DMS53 treated with DMSO at 0.1 percent for 48 hours (cell line): ENCODE measurements around the gene DAPK2.
"Not testable (repeated sequence)": the region's sequence is repeated elsewhere in the genome, so short reads cannot be mapped to it uniquely, and the experiment has no call there.

Experiments
- DNase-seq: peaks from one replicate; lab custom pipeline; 2025; ENCODE audit not compliant: unreplicated experiment; lab: John Stamatoyannopoulos, UW

Gene DAPK2

DNA sequence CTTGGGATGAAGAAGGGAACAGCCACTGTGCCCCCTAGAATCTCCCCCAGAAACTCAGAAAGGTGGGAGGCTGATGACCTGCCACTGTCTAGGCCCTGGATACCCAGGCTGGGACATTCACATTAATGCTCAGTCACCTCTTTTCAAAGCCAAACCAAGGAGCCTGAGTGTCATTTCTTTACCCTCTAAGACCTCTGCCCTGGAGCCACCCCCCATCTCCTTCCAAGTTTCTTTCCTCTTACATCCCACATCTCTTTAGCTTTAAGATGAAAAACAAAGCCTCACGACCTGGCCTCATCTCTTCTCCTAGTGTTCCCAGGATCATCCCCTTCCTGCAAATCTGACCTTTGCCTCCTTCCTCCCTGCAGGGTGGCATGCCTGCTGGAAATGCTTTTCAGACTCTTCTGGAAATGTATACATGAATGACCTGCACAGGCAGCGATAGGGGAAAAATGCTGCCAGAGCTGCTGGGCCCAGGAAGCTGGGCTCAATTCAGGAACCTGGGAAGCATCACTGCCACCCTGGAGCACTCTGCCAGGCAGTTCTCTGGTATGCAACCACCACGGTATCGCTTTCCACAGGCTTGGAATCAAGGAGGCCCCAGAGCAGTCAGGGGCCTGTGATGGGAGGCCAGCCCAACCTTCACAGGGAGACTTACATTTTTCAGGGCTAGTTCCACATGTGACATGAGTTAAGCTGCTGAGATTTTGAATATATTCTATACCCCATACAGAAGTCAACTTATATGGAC is 67.6 kb downstream of the DAPK2 start:
- DNase-seq, result no peak

- DNase-seq, result no peak
Measured at GRCh38 chr15:63977119-63977518, 69.2 kb downstream of the DAPK2 start.

- DNase-seq, result no peak
Measured at GRCh38 chr15:63974021-63974420, 72.3 kb downstream of the DAPK2 start.

DNA sequence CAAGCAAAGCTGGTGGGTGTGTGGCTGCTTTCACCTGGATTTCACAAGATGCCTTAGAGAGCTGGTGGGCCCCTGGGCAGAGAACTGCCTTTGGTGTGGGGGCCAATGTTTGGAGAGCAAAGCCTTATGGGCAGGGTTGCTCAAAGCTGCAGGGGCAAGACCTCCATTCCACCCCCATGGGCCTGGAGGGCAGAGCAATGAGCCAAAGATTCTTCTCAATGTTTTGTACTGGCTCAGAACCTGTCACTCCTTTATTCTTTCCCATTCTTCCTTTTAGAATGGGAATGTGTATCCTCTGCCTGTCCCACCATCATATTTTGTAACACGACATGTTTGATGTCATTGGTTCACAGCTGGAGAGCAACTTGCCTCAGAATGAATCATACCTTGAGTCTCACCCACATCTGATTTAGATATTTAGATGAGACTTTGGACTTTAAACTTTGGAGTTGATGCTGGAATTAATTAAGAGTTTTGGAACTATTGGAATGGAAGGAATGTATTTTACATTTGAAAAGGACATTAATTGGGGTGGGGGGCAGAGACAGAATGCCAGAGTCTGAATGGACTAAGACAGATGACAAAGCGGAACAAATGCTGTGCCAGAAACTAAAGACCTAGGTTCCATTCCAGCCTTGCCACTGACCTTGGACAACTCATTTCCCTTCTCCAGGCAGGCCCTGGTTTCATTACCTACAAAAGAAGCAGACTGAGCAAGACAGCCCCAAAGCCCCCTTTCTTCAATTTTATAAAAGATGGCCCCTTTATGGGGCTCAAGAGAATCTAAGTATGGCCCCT is 72.9 kb downstream of the DAPK2 start:
- no peak for DNase-seq

DNA sequence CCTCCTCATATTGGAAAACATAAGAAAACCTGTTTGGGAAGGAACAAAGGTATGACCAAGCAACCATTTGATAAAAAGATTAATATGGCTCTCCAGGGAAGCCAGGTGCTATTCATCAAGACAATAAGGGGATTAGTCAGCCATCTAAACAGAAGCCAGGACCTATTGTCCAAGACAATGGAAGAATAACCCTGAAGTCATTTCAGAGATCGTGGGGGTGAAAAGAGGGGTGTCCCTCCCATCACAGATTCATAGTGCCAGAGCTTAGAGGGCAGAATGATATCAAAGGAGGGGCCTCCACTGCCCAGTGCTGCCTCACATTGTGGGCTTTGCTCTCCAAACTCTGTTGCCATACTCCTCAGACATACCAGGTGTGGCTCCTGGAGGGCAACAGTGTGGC is 73.5 kb downstream of the DAPK2 start:
- DNase-seq, result peak; percentile 15

DNA sequence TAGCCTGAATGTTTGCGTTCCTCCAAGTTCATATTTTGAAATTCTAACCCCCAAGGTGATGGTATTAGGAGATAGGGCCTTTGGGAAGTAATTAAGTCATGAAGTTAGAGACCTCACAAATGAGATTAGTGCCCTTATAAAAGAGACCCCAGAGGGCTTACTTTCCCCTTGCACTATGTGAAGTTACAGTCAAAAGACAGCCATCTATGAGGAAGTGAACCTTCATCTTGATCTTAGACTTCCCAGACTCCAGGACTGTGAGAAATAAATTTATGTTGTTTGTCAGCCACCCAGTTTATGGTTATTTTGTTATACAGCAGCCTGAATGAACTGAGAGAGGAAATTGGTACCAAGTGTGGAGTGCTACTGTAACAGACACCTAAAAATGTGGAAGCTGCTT is 74.4 kb downstream of the DAPK2 start:
- no peak for DNase-seq

DNA sequence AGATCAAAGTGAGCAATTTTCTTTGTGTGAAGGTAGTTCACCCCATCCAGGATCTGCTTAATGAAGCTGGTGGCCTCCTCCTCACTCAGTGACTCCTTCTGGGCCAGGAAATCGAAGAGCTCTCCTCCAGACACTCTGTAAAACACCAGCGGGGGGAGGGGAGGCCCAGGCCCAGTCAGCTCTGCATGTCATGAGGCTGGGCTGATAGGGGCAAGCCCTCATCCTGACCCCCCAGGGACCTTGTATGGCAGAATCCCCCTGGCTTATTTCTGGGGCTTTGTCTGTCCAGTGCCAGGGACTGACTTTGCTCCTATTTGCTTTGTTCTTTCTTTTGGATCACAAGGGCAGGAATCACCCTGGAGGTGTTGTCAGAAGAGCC is 74.9 kb downstream of the DAPK2 start:
- no peak for DNase-seq

- DNase-seq, result no peak
Measured at GRCh38 chr15:63970621-63971426, 75.5 kb downstream of the DAPK2 start.

- DNase-seq, result no peak
Measured at GRCh38 chr15:63969652-63970421, 76.4 kb downstream of the DAPK2 start.

GRCh38 chr15:63968700-63969099 is 77.6 kb downstream of the DAPK2 start:
- no peak for DNase-seq

DNA sequence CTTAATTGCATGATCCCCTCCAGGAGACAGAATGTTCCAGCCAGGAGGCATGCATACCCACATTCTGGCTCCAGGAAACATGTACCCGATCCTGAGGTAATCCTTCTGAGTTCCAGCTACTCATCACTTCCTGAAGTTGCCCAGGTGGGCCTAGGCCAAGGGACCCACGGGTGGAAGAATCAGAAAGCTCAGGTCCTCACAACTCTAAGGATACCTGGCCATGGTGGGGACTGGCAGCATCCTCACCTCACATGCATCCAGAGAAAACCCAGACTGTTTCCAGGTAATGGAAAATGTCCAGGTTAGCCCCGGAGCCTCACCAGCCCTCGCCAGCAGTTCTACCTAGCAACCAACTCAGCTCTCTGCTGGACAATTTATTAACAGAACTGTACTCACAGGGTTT is 78.2 kb downstream of the DAPK2 start:
- DNase-seq, result no peak

- DNase-seq, result no peak
Measured at GRCh38 chr15:63967616-63968015, 78.7 kb downstream of the DAPK2 start.

GRCh38 chr15:63962947-63963721 is 83.2 kb downstream of the DAPK2 start:
- DNase-seq, result not testable (repeated sequence)

- DNase-seq, result no peak
Measured at GRCh38 chr15:63953524-63953923, 92.8 kb downstream of the DAPK2 start.

GRCh38 chr15:63950911-63951481 is 95.3 kb downstream of the DAPK2 start:
- DNase-seq, result no peak

GRCh38 chr15:63948971-63949370 is 97.3 kb downstream of the DAPK2 start:
- no peak for DNase-seq

GRCh38 chr15:63948436-63948835 is 97.8 kb downstream of the DAPK2 start:
- no peak for DNase-seq

DNA sequence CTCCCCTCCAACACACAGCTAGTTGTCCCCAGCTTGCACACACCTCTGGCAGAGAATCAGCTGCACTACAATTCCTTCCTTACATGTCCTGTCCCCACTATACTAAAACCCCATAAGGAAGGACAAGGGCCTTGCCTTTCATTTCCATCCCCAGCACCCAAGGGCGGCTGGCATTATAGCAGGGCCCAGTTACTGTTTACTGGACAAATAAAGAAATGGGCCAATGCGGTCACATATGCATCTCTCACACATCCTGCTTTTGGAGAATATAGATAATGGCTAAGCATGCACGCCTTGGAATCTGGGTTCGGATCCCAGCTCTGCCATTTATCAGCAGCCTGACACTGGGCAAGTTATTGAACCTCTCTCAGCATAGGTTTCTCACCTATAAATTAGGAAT is 99.1 kb downstream of the DAPK2 start:
- no peak for DNase-seq

DNA sequence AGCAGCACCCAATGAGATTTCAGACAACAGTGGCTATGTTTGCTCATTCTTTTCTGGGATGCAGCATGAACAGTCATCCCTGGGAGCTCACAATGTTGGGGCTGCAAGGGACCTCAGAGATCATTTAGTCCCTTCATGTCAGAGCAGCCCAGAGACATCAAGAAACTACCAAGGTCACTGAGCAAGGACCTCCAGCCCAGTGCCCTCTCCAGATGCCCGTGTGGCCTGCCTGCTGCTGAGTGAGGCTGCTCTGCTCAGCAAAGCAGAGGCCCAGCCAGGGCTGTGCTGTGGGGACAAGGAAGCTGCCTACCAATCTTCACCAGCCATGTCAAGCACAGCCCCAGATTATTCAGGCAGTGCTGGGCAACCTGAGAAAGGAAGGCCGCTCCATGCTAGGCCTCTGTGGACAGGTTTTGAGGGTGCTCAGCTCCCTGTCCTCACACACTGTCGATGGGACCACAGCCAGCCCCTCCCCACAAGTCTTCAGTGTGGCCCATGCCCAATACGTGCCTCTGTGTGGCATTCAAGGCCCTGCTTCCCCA is 99.7 kb downstream of the DAPK2 start:
- no peak for DNase-seq
